ENCODE results near the gene CASR.

Gene CASR

GRCh38 chr3:122298239-122298638 is 114.8 kb downstream of the CASR start:
- H3K36me3 ChIP-seq (ENCODE audit: control insufficient read depth, insufficient read depth, low read length), result no peaks in the 10 kb centered on the region
- H3K9ac ChIP-seq (ENCODE audit: low read depth, low read length), result no peak overlapping the region
- H3K9me3 ChIP-seq (ENCODE audit: control insufficient read depth, insufficient read depth, low read length), result no peaks in the 10 kb centered on the region
- no peak overlapping the region for H3K4me3 ChIP-seq (ENCODE audit: low read depth, low read length)
- no peaks in the 10 kb centered on the region for H3K27me3 ChIP-seq (ENCODE audit: control insufficient read depth, insufficient read depth, low read length)
- H3K4me1 ChIP-seq (ENCODE audit: control insufficient read depth, insufficient read depth, low read length), result no peaks in the 10 kb centered on the region

DNA sequence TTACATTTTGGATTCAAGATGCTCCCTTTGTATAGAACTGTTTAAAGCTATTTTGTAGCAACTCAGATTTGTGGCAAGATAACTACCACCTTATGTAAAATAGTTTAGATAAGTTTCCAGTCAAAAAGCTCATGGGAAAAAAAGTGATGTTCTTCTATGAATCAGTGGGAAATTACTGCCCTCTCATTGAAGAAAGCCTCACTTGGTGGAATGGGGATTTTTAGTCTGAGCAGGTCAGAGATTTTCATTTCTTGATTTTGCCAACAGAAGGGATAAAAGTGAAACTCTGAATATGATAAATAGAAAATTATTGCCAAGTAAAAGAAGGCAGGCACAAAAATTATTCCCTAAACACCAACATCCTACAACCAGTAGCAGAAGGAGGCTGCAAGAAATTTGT is 115.7 kb downstream of the CASR start:
- no peaks in the 10 kb centered on the region for H3K9me3 ChIP-seq (ENCODE audit: control insufficient read depth, insufficient read depth, low read length)
- H3K4me3 ChIP-seq (ENCODE audit: low read depth, low read length), result no peak overlapping the region
- H3K27me3 ChIP-seq (ENCODE audit: control insufficient read depth, insufficient read depth, low read length), result no peaks in the 10 kb centered on the region
- no peaks in the 10 kb centered on the region for H3K4me1 ChIP-seq (ENCODE audit: control insufficient read depth, insufficient read depth, low read length)
- no peaks in the 10 kb centered on the region for H3K36me3 ChIP-seq (ENCODE audit: control insufficient read depth, insufficient read depth, low read length)
- H3K9ac ChIP-seq (ENCODE audit: low read depth, low read length), result no peak overlapping the region

DNA sequence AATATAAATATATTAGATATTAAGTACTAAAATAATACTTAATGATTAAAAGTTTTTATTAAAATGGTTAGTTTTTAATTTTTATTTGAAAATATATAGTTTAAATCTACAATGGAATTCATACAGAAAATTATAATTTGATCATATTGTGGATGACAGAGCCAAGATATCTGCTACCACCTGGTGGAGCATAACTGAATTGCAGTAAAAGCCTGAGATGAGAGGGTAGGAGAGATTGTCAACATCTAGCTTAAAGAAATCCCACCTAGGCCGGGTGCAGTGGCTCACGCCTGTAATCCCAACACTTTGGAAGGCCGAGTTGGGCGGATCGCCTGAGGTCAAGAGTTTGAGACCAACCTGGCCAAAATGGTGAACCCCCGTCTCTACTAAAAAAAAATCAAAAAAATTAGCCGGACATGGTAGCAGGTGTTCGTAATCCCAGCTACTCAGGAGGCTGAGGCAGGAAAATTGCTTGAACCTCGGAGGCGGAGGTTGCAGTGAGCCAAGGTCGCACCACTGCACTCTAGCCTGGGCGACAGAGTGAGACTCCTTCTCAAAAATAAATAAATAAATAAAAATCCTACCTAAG is 116.5 kb downstream of the CASR start:
- Histone ChIP-seq H3K27me3 (ENCODE audit: control insufficient read depth, insufficient read depth, low read length) (no peaks in the 10 kb centered on the region), H3K4me1 (ENCODE audit: control insufficient read depth, insufficient read depth, low read length) (no peaks in the 10 kb centered on the region), H3K36me3 (ENCODE audit: control insufficient read depth, insufficient read depth, low read length) (no peaks in the 10 kb centered on the region), H3K4me3 (ENCODE audit: low read depth, low read length) (no peak overlapping the region), H3K9me3 (ENCODE audit: control insufficient read depth, insufficient read depth, low read length) (no peaks in the 10 kb centered on the region), H3K9ac (ENCODE audit: low read depth, low read length) (no peak overlapping the region)

DNA sequence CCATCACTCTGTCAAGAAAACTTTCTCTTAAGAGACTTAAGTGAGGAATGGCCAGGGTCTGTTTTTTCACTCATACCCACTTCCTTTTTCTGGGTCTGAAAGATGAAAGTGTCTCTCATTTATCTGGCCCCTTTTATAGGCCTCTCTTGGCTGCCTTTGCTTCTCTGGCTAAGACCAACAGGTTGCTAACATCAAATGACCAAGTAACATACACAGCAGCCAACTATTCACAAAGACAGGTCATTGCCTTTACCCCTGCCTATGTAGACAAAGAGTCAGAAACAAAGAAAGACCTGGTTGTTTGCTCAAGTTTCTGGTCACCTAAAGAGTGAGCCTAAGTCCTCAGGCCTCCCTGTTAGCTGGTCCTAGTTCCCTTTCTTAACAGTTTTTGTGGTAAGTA is 117.6 kb downstream of the CASR start:
- Histone ChIP-seq H3K9ac (ENCODE audit: low read depth, low read length) (no peak overlapping the region), H3K4me3 (ENCODE audit: low read depth, low read length) (no peak overlapping the region), H3K36me3 (ENCODE audit: control insufficient read depth, insufficient read depth, low read length) (no peaks in the 10 kb centered on the region), H3K4me1 (ENCODE audit: control insufficient read depth, insufficient read depth, low read length) (no peaks in the 10 kb centered on the region), H3K9me3 (ENCODE audit: control insufficient read depth, insufficient read depth, low read length) (no peaks in the 10 kb centered on the region), H3K27me3 (ENCODE audit: control insufficient read depth, insufficient read depth, low read length) (no peaks in the 10 kb centered on the region)

DNA sequence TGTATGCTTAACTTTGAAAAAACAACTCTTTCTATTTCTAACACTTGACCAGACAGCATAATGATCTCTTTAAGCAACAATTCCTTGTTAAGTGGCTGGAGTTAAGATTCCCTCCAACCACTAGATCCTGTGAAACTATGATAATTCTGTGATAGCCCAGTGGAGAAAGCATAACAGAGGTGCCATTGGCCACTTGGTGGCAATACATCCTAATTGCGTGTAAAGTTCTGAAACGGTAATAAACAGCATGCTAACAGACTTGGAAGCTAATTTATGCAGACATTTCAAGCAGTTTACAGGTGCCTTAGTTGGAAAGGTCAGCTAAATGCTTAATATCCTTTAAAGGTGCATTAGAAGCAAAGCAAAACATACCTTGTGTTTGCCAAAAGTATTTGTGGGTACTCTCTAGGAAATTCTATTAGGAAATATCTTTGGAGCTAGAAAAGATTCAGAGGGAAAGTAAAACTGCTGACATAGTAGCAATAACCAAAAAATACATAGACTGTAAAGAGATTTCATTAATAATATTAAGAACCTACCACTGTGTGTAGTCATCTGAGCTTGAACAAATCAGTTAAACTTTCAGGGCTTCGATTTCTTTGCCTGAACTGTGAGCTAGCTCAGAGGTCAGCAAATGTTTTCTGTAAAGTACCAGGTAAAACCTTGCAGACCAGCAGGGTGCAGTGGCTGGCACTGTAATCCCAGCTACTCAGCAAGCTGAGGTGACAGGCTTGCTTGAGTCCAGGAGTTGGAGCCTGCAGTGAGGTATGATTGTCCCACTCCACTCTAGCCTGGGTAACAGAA is 122.6 kb downstream of the CASR start:
- H3K36me3 ChIP-seq (ENCODE audit: control insufficient read depth, insufficient read depth, low read length), result no peaks in the 10 kb centered on the region
- no peaks in the 10 kb centered on the region for H3K4me1 ChIP-seq (ENCODE audit: control insufficient read depth, insufficient read depth, low read length)
- H3K9ac ChIP-seq (ENCODE audit: low read depth, low read length), result no peak overlapping the region
- H3K9me3 ChIP-seq (ENCODE audit: control insufficient read depth, insufficient read depth, low read length), result no peaks in the 10 kb centered on the region
- H3K4me3 ChIP-seq (ENCODE audit: low read depth, low read length), result no peak overlapping the region
- H3K27me3 ChIP-seq (ENCODE audit: control insufficient read depth, insufficient read depth, low read length), result no peaks in the 10 kb centered on the region

GRCh38 chr3:122306622-122306953 is 123.1 kb downstream of the CASR start:
- Histone ChIP-seq H3K4me1 (ENCODE audit: control insufficient read depth, insufficient read depth, low read length) (no peaks in the 10 kb centered on the region), H3K9me3 (ENCODE audit: control insufficient read depth, insufficient read depth, low read length) (no peaks in the 10 kb centered on the region), H3K36me3 (ENCODE audit: control insufficient read depth, insufficient read depth, low read length) (no peaks in the 10 kb centered on the region), H3K9ac (ENCODE audit: low read depth, low read length) (no peak overlapping the region), H3K27me3 (ENCODE audit: control insufficient read depth, insufficient read depth, low read length) (no peaks in the 10 kb centered on the region), H3K4me3 (ENCODE audit: low read depth, low read length) (no peak overlapping the region)

- no peak overlapping the region for H3K9ac ChIP-seq (ENCODE audit: low read depth, low read length)
- H3K36me3 ChIP-seq (ENCODE audit: control insufficient read depth, insufficient read depth, low read length), result no peaks in the 10 kb centered on the region
- H3K4me1 ChIP-seq (ENCODE audit: control insufficient read depth, insufficient read depth, low read length), result no peaks in the 10 kb centered on the region
- no peaks in the 10 kb centered on the region for H3K27me3 ChIP-seq (ENCODE audit: control insufficient read depth, insufficient read depth, low read length)
- H3K9me3 ChIP-seq (ENCODE audit: control insufficient read depth, insufficient read depth, low read length), result no peaks in the 10 kb centered on the region
- H3K4me3 ChIP-seq (ENCODE audit: low read depth, low read length), result no peak overlapping the region
Measured at GRCh38 chr3:122307094-122307687, 123.7 kb downstream of the CASR start.

- H3K9ac ChIP-seq (ENCODE audit: low read depth, low read length), result no peak overlapping the region
- no peaks in the 10 kb centered on the region for H3K36me3 ChIP-seq (ENCODE audit: control insufficient read depth, insufficient read depth, low read length)
- no peaks in the 10 kb centered on the region for H3K9me3 ChIP-seq (ENCODE audit: control insufficient read depth, insufficient read depth, low read length)
- H3K4me1 ChIP-seq (ENCODE audit: control insufficient read depth, insufficient read depth, low read length), result no peaks in the 10 kb centered on the region
- no peaks in the 10 kb centered on the region for H3K27me3 ChIP-seq (ENCODE audit: control insufficient read depth, insufficient read depth, low read length)
- H3K4me3 ChIP-seq (ENCODE audit: low read depth, low read length), result no peak overlapping the region
Measured at GRCh38 chr3:122307976-122308375, 124.5 kb downstream of the CASR start.

DNA sequence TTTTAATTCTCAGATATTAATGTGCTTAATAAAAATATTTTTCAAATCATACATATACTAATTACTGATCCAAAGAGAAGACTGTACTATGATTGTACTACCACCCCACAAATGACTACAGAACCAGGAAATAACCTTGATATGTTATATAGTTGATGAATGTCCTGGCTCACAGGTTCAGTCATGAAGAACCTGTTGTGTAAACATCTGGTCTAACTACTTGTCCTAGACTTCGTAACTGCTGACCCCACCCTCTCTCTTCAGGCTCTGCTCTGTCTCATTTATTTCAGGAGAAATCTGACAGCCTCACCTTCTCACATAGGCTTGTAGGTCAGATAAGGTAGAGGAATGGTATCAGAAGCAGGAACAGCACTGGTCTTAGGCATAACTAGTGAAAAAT is 126.9 kb downstream of the CASR start:
- no peaks in the 10 kb centered on the region for H3K36me3 ChIP-seq (ENCODE audit: control insufficient read depth, insufficient read depth, low read length)
- H3K9ac ChIP-seq (ENCODE audit: low read depth, low read length), result no peak overlapping the region
- H3K9me3 ChIP-seq (ENCODE audit: control insufficient read depth, insufficient read depth, low read length), result no peaks in the 10 kb centered on the region
- H3K4me1 ChIP-seq (ENCODE audit: control insufficient read depth, insufficient read depth, low read length), result no peaks in the 10 kb centered on the region
- H3K4me3 ChIP-seq (ENCODE audit: low read depth, low read length), result no peak overlapping the region
- no peaks in the 10 kb centered on the region for H3K27me3 ChIP-seq (ENCODE audit: control insufficient read depth, insufficient read depth, low read length)

GRCh38 chr3:122312826-122313225 is 129.4 kb downstream of the CASR start:
- no peaks in the 10 kb centered on the region for H3K9me3 ChIP-seq (ENCODE audit: control insufficient read depth, insufficient read depth, low read length)
- H3K27me3 ChIP-seq (ENCODE audit: control insufficient read depth, insufficient read depth, low read length), result no peaks in the 10 kb centered on the region

GRCh38 chr3:122313281-122313680 is 129.8 kb downstream of the CASR start:
- no peaks in the 10 kb centered on the region for H3K4me1 ChIP-seq (ENCODE audit: control insufficient read depth, insufficient read depth, low read length)
- no peak overlapping the region for H3K4me3 ChIP-seq (ENCODE audit: low read depth, low read length)
- H3K36me3 ChIP-seq (ENCODE audit: control insufficient read depth, insufficient read depth, low read length), result no peaks in the 10 kb centered on the region
- H3K27me3 ChIP-seq (ENCODE audit: control insufficient read depth, insufficient read depth, low read length), result no peaks in the 10 kb centered on the region
- no peak overlapping the region for H3K9ac ChIP-seq (ENCODE audit: low read depth, low read length)
- no peaks in the 10 kb centered on the region for H3K9me3 ChIP-seq (ENCODE audit: control insufficient read depth, insufficient read depth, low read length)

More at GRCh38 chr3:122312826-122313225, 129.4 kb downstream of the CASR start:
- Histone ChIP-seq H3K9ac (ENCODE audit: low read depth, low read length) (no peak overlapping the region), H3K36me3 (ENCODE audit: control insufficient read depth, insufficient read depth, low read length) (no peaks in the 10 kb centered on the region), H3K4me1 (ENCODE audit: control insufficient read depth, insufficient read depth, low read length) (no peaks in the 10 kb centered on the region), H3K4me3 (ENCODE audit: low read depth, low read length) (no peak overlapping the region)

- Histone ChIP-seq H3K9me3 (ENCODE audit: control insufficient read depth, insufficient read depth, low read length) (no peaks in the 10 kb centered on the region), H3K36me3 (ENCODE audit: control insufficient read depth, insufficient read depth, low read length) (no peaks in the 10 kb centered on the region), H3K4me3 (ENCODE audit: low read depth, low read length) (no peak overlapping the region), H3K4me1 (ENCODE audit: control insufficient read depth, insufficient read depth, low read length) (no peaks in the 10 kb centered on the region), H3K9ac (ENCODE audit: low read depth, low read length) (no peak overlapping the region), H3K27me3 (ENCODE audit: control insufficient read depth, insufficient read depth, low read length) (no peaks in the 10 kb centered on the region)
Measured at GRCh38 chr3:122314228-122314876, 130.9 kb downstream of the CASR start.
